Stimulated activated naive CD4-positive, alpha-beta T cell (primary cell): Measurements from ENCODE around the gene CRIM1.
A peak's percentile ranks its signal among the peaks of the same experiment; 100 is the strongest.
"Not testable (repeated sequence)": the region's sequence is repeated elsewhere in the genome, so short reads cannot be mapped to it uniquely, and the experiment has no call there.

ENCODE experiments used
- DNase-seq, 6 experiments: peaks; one replicate each; lab custom pipeline; 2025; lab: John Stamatoyannopoulos, UW

Gene CRIM1

DNA sequence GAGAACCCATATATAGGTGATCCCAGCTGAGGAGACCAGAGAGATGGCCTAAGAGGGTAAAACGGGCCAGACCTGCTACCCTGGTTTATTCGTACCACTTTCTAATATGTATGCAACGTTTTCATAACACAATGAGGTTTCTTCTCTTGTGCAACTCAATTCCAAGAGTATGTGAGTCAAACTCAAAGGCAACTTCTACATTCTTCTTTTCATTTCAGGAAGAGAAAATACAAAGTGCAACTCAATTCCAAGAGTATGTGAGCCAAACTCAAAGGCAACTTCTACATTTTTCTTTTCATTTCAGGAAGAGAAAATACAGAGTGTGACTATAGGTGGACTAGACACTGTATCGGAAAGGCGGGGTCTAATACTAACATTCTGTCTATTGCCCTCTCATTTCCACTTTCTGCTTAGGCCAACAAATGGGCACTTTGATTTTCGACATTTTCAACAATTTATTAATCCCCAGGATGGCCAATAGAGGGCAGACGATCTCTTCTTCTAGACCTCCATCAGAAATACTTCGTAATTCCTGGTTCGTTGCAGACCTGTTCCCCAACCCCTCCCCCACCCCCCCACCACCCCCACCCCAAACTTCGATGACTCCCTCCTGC is 3.7 kb upstream of the CRIM1 start:
- peak in 2 of 6 experiments; percentile 3 to 35 for DNase-seq

DNA sequence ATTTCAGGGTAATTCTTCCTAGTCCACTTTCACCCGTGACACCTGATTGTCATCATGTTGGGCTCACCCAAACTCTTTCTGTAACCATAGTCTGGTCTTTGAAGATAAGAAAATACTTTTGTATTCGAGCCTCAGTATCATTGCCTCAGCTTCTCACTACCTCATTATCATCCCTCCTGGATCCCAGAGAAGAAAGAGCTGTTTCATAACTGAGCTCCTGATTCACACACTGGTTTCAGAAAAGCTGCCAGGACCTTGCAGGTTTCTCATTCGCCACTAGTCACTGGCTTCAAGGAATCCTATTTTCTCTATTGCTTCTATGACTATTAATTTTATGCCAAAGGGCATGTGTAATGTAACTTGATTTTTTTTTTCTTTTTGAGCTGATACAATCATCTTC is 2.9 kb upstream of the CRIM1 start:
- no peak for DNase-seq

DNA sequence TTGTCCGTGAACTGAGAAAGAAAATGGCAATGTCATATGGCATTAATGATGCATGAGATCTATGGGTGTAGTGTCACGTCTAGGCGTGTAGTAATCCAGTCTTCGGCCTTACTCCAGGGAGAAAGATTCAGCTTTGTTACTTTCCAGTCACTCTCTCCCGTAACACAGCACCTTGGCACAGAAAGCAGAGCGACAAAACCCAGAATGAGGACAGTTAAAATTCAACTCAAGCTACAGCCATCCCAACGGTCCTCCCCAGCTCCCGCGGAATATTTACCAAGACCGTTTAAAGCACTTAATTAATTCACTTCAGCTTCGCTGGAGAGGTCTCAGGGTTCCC is 797 bp upstream of the CRIM1 start:
- no peak for DNase-seq

DNA sequence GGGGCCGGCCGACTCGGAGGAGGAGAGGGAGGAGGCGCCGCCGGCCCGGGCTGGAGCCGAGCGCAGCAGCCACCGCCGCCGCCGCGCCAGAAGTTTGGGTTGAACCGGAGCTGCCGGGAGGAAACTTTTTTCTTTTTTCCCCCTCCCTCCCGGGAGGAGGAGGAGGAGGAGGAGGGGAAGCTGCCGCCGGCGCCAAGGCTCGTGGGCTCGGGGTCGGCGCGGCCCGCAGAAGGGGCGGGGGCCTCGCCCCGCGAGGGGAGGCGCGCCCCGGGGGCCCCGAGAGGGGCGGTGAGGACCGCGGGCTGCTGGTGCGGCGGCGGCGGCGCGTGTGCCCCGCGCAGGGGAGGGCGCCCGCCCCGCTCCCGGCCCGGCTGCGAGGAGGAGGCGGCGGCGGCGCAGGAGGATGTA is 316 bp downstream of the CRIM1 start:
- DNase-seq, result peak in 1 of 6 experiments; percentile 23

DNA sequence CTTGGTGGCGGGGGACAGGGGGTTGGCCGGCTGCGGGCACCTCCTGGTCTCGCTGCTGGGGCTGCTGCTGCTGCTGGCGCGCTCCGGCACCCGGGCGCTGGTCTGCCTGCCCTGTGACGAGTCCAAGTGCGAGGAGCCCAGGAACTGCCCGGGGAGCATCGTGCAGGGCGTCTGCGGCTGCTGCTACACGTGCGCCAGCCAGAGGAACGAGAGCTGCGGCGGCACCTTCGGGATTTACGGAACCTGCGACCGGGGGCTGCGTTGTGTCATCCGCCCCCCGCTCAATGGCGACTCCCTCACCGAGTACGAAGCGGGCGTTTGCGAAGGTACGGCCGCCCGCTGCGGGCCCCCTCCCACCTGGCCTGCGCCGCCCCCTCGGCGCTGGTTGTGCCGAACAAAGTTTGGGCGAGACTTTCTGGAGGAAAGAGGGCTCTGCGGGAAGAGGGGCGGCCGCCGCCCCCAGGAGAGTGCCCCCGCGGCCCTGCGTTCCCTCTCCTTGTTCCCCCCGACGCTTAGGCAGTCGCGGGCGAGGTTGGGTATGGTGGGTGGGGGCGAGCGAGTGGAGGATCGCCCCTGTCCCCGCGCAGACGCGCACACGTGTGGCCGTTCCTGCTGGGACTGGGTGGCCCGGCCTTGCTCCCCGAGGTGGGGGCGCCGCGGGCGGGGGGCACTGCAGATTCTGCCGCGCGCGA is 866 bp downstream of the CRIM1 start:
- peak in 3 of 6 experiments; percentile 12 to 40 (median 33) for DNase-seq

DNA sequence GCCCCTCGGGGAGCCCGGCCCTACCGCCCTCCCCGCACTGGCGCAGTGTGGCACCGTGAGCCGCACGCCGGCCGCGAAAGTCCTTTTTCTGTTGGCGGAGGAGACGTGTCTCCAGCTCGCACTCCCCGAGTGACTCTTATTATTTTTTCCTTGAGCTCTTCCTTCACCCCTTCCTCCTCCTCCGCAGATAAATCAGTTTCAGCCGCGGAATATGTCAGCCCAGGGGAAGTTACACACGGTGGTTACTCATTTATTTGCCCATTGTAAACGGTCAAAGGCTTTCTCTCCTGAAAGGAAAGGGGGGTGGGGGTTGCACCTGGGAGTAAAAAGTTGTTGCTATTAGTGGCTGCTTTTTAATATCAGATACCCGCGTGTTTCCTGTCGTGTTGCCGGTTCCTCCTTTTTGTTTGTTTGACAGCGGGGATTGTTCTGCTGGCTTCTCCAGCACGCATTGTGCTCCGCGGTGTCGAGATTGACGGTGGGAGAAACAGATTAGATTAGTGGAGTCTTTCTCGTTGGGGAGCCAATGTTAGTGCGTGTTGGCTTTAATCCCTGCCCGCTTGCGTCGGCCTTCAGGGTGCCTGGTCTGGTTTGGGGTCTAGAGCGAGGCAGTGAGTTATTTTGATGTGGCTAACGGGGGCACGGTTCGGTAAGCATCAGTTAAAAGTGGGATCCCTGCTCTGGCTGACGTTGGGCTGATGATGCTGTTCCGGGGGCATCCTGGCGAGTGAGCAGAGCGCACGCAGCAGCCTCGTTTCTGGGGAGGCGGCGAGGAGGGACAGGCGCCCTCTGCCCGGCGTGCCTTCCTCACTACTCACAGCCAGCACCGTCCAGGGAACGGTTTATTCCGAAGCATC is 1.6 kb downstream of the CRIM1 start:
- peak in 2 of 6 experiments; percentile 16 to 40 for DNase-seq

DNA sequence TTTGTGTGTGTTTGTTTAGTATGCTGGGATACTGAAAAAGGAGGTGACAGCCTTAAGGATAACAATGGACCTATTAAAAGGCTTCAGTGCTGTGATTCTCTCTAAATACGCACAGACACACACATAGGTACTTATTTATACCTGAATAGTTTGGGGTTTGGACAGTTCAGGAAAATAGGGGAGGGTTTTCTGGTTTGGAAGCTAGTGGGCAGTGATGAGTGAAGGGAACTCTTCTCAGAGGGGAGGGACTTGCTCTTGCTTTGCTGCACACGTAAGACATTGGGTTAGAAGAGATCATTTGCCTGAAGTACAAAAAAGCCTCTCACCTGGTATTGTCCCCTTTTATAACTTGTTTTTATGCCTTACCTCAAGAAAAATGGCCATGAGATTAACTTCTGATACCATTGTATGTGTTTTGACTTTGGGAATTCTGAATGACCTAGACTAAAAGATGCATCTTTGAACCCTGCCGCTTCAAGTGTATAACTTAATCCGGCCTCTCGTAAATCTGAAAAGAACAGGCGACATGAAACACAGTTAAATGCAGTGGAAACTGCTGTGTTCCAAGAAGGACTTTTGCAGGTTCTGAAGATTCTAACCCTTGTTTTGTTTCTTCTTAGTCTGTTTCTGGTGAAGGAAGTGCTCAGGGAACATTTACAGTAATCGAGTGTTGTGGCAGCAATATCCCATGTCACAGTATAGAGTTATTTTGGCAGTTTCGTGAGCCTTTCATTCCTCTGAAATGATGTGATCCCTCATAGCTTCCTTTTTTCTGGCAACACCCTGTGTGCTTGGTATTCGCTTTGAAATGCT is 2.5 kb downstream of the CRIM1 start:
- peak in 2 of 6 experiments; percentile 8 to 30 for DNase-seq

DNA sequence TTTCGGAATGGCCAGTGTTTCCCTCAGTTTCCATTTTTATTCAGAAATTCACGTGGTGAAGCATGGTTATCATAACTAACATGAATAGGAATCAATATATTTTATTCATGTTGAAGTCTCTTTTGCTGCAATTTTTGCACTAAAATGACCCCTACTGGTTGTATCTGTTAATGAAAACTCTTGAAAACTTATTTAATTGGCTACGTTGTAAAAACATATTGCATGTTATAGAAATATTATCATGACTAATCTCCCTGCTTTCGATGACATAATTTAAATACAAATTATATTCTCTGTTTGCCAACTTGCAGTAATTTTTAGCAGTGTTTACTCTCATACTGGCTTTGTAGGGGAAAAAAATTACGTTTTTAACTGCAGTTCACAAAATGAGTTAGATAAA is 3.5 kb downstream of the CRIM1 start:
- DNase-seq, result peak in 1 of 6 experiments; percentile 4

DNA sequence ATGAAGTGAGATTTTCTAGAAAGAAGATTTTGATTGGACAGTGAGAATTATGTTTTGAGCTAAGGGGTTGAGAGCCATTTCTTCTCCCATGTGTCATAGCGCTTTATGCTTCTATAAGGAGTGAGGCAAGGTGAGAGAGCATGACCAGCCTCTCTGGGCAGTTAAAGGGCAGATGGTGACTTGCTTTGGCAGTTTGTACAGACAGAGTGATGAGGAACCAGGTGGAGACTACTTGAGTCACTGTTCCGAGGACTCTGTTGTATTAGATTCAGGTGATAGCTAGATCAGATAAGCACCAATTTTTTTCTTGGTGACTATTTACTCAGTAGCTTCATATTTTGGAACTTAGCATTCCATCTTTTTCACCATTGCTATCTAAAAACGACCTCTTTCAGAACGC is 4.5 kb downstream of the CRIM1 start:
- DNase-seq, result no peak

DNA sequence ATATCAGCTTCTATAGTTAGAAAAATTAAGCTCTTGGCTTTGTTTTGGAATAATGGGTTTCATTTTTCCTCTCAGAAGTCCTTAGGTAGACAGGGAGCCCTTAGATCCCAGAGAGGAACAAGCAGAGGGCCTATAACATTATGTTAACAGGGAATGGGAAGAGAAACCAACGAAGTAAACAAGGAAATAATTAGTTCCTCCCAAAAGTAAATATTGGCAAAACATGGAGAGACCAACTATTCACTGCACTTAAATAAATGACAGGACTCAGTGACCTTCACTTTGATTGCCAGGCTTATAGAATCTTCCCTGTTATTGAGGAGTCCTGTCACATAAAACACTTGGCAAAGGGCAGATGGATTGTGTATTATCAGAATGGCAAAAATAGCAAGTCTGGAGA is 5.3 kb downstream of the CRIM1 start:
- DNase-seq, result no peak

DNA sequence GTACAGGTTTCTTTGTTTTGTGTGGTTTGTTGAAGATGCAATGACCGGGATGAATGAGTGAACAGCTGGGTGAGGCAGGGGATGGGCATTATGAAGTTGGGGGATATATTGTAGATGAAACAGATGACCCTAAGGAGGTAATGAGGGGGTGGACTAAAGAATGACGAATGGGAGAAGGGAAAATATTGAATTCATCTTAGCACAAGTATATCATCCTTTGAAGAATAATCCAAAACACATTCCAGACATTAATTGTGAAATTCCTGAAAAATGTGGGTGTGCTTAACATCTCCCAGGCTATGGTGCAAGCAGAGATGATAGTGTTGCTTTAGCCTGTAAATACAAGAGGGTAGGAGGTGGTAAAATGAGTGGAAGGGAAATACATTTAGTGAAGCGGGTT is 5.8 kb downstream of the CRIM1 start:
- no peak for DNase-seq

DNA sequence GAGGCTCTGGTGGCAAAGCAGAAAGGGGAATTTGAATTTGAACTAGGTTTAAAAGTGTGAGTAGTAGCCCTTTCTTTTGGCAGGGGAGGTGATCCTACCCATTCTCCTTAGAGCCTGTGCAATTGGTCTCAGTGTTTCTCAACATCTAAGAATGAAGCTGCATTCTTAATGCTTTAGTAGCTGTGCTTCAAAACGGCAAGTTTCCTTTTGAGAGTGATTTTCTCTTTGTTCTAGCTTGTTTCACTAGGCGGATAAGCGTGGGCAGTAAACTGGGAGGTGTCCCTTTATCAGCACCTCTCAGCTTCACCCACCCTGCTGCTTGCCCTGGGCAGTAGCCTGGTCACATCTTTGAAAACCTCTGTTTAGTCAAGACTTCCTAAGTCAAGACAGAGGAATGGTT is 6.7 kb downstream of the CRIM1 start:
- DNase-seq, result no peak

DNA sequence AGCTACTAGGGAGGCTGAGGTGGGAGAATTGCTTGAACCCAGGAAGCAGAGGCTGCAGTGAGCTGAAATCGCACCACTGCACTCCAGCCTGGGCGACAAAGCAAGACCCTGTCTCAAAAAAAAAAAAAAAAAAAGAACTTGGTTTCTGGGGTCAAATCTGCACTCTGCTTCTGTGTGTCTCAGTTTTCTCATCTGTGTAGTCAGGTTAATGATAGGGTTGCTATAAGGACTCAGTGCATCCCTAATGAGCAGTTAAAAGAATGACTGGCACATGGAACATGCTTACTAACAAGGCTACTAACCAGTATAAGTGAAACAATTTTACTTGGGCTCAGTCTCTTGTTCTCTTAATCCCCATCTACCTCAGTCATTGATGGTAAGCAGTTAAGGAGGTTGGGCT is 7.5 kb downstream of the CRIM1 start:
- DNase-seq, result not testable (repeated sequence)

DNA sequence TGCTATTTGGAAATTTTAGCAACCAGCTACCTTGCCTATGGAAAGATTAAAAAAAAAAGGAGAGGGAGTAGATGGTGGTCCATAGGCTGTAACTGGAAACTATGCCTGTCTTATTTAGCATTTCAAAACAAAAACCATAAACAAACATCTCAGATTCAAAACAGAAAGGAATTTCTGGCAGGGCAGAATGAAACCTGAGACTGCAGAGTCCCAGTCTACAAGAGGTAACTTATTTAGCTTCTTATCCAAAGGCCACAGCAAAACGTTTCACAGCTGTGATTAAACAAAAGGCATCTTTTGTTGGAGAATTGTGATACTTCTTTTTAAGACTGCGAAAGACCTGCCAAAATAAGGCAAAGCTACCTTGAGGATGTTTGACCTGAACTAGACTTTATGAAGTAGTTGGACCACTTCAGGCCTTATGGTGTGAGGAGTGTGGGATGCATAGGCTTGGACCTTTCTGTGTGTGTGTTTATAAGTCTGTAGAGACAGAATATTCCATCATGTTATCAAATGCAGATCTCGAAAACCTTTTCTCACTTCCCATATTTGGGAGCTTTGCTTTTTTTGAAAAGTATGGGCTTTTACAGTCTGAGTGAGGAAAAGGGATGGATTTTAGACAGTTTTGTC is 11.0 kb downstream of the CRIM1 start:
- DNase-seq, result no peak

DNA sequence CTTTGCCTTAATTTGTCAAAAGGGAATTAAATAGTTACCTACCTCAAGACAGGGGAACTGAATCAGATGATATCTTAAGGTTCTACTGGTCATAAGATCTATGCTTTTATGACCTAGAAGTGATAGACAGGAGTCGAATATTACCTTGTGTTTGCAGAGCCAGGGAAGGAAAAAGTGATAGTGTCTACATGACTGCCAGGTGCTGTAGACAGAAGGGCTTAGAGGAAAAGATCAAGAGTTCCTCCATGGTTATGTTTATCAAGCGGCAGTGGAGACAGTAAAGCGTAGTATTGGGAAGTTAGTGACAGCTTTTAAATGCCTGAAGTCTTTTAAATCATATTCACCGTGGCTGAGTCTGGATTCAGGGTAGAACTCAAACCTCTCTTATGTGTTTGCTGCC is 11.9 kb downstream of the CRIM1 start:
- DNase-seq, result no peak

DNA sequence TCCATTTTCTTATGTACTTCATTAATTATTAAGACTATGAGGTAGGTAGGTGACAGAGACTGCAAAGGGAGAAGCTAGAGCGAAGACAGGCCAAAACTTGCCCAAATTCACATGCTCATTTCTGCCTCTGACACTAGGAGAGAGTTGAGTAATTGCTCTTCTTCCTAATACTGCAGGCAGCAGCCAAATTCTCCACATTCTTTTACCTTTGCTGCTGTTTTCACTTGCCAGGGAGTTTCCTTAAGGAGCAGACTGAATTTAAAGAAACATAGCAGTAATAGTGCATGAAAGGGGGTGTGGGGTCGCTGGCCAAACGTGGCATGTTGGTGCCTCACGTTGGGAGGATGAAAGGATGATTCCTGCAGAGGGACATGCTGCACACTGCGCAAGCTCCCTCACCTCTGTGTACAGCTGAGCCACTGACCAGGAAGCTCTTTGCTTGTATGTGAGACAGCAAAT is 12.3 kb downstream of the CRIM1 start:
- no peak for DNase-seq

DNA sequence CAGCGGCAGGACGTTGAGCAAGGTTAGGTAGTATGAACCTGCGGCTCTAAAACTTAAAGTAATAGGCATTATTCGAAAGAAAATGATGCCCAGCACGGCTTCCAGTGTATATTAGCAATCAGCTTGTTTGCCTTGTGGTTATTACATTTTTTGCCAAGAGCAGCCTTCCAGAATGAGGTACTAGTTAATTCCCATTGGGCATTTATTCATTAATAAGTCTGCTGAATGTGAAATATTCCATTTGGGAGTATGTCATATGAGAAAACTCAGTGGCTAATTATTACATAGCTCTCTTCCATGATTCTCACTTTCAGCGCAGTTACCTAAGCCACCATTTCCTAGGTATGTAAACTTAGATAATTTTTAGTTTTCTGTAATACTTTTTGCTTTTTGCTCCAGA is 12.9 kb downstream of the CRIM1 start:
- no peak for DNase-seq

DNA sequence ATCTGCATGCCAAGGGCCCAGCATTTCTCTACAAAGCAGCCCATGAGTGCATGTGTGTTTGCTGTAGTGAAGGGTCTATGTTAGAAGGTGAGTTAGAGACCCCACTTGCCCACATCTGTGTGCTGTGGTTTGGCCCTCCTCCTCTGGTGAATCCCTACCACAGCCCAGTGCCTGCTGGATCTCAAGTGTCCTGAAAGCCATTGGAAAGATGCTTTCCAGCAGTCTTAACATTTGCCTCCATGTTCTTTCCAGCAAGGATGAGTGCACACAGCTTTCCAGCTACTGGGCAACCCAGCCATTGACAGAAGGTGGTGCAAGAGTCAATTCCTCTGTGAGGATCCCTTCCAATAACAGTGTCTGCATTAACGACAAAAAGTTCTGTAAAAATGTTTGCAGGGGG is 13.6 kb downstream of the CRIM1 start:
- no peak for DNase-seq

DNA sequence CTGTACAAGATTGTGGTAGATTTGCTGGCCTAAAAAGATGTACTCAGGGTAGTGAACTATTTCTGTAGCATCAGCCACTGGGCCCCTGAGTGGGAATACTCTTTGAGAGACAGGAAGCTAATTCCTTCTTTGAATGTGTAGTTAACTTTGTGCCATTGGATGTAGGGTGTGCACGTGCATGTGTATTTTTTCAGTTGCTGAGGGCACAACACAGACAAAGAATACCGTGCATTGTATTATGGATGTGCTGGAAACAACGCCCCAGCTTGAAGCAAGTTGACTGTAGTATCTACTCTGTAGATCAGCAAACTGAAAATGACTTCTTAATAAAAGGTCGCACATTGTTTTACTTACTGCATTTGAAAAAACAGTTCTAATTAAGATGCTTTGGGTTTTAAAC is 14.1 kb downstream of the CRIM1 start:
- DNase-seq, result no peak

DNA sequence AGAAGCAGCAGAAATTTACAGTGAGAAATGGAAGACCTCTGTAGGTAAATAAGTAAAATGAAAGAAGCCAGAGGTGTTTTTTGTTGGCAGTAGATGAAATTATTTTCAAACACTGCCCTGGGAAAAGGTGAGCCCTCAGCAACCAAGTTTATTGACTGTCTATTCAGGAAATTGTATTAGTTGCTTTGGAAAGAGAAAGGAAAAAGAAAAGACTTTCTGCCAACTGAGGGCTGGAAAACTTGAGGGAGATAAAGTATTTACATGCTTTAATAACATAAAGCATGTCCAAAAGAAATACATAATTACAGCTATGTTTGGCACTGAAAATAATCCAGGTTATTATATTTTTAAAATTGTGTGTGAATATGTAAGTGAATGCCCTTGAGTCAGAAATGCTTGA is 14.7 kb downstream of the CRIM1 start:
- no peak for DNase-seq

DNA sequence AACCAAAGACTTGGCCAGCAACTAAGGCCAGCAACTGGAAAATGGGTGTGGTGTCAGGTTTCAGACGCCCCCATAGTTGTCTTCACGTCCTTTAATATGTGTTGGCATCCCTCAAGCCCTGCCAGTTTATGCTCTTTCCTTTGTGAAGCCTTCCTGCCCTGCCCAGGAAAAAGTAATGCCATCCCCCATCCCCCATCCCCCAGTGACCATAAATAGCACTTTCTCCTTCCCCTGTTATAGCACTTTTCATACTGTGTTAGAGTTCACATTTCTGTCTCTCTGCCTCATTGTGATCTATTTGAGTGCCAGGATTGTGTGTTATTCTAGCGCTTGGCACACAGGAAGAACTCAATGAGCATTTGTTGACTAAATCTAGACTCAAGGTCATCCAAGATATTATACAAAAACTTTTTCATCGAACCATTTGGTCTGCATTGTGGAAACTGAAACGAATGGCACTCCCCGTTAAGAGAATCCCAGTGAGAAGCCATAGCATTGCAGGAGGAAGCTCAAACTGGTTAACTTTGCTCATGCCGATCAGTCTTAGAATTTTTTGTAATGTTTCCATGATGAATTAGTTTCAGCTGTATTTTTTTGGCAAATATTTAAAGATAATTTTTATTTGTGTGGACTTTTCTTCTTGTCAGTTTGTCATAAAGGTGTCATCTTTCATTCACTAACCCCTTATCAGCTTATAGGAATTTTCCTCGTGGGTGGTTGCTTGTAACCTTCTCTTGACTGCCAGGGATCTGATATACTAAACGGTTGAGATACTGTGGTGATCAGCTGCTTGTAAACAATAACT is 15.7 kb downstream of the CRIM1 start:
- DNase-seq, result no peak
